ENCODE data around the gene ACSL1. TPM values are rescaled to one million over a fixed set of nuclear protein-coding genes. Genes with fewer than 3 reads are reported as not detected.

The ACSL1 gene
- total RNA-seq, 1 experiment from 2014 or later = 3.5 TPM

GRCh38 chr4:184734758-184735157 is 91.0 kb downstream of the ACSL1 start:
- Histone ChIP-seq H3K56ac (ENCODE audit: insufficient read length, low read depth, low read length) (no peak overlapping the region), H2BK15ac (ENCODE audit: low read depth, low read length) (no peak overlapping the region), H4K91ac (ENCODE audit: insufficient read length, low read depth, low read length) (no peak overlapping the region), H2BK120ac (ENCODE audit: low read depth, low read length, poor library complexity, severe bottlenecking) (no peak overlapping the region), H4K8ac (replicated peaks; ENCODE audit: insufficient read length, low read depth, low read length) (no peak overlapping the region), H4K5ac (ENCODE audit: insufficient read length, low read depth, low read length) (no peak overlapping the region), H2BK5ac (ENCODE audit: insufficient read length, low read length) (no peak overlapping the region), H3K4ac (ENCODE audit: low read depth, low read length) (no peak overlapping the region), H3K9ac (ENCODE audit: extremely low read depth, insufficient read length, low read length) (no peak overlapping the region), H3K18ac (ENCODE audit: insufficient read length, low read depth, low read length) (no peak overlapping the region), H2BK20ac (ENCODE audit: low read depth, low read length, poor library complexity, severe bottlenecking) (no peak overlapping the region), H4K20me1 (ENCODE audit: control insufficient read depth, insufficient read depth, insufficient read length) (no peaks in the 10 kb centered on the region), H3K79me1 (ENCODE audit: insufficient read depth, low read depth, low read length, poor library complexity, severe bottlenecking) (peaks cover 5% of the 10 kb centered on the region), H3K9me3 (ENCODE audit: control insufficient read depth, low read depth, low read length) (no peaks in the 10 kb centered on the region), H3K14ac (ENCODE audit: insufficient read depth, low read length) (no peak overlapping the region), H3K4me2 (ENCODE audit: insufficient read depth, insufficient read length, low read length) (peak overlapping the region; percentile 1), H3K23ac (ENCODE audit: insufficient read length, low read depth, low read length) (no peak overlapping the region), H3K79me2 (ENCODE audit: insufficient read depth, low read length) (peaks cover 17% of the 10 kb centered on the region; the same call in 1 of the 2 replicates), H2AFZ (ENCODE audit: low read length) (no peak overlapping the region), H3K4me1 (ENCODE audit: insufficient read depth, low read length) (no peaks in the 10 kb centered on the region; the same call in 1 of the 2 replicates), H2BK12ac (ENCODE audit: insufficient read length, low read depth, low read length) (no peak overlapping the region), H3K23me2 (ENCODE audit: insufficient read length, low read depth, low read length, poor library complexity, severe bottlenecking) (peaks cover 4% of the 10 kb centered on the region), H3T11ph (ENCODE audit: low read length) (no peak overlapping the region), H2AK5ac (ENCODE audit: insufficient read length, low read length) (no peak overlapping the region), H3K27me3 (ENCODE audit: insufficient read depth, low read length) (no peaks in the 10 kb centered on the region), H3K27ac (ENCODE audit: insufficient read length, low read depth, low read length) (no peak overlapping the region)
- no CpG with 5 or more reads among the region's 6 CpGs for WGBS (ENCODE audit: extremely low coverage, insufficient read length, low lambda C conversion rate)
- Mint-ChIP-seq H3K4me1 (peaks cover 40 to 47% of the 10 kb centered on the region in 2 experiments), H3K9me3 (peaks cover 5 to 8% of the 10 kb centered on the region in 2 experiments), H3K36me3 (ENCODE audit: insufficient read depth in 1 of 3, low read depth in 3 of 3) (peaks cover 12 to 38% (median 31%) of the 10 kb centered on the region in 3 experiments), H3K27me3 (ENCODE audit: low read depth) (peaks cover 8% of the 10 kb centered on the region), H3K4me3 (peak overlapping the region; percentile 90; a peak in 4 of 5 replicates), H3K27ac (no peak overlapping the region)
- DNase-seq = no peak
- TF ChIP-seq CTCF (conservative IDR thresholded peaks at IDR 0.05) = no peak
